HL-60 (cell line): ENCODE results near the gene SLC25A44.

ENCODE experiments used
- DNase-seq, 2 experiments: peaks; one replicate each; pipeline ENCODE4 v3.0.0-alpha.2; 2010 to 2020; ENCODE audit warnings: low read depth in 1 of 2, low spot score in 1 of 2
- H3K27ac ChIP-seq: fragments of 250-450 bp; sonication (Bioruptor Pico); replicated peaks from 2 replicates; pipeline ENCODE4 v1.5.1; 2020; ENCODE audit warnings: mild to moderate bottlenecking, moderate library complexity
- H3K27me3 ChIP-seq: fragments of 250-450 bp; sonication (Bioruptor Pico); 2 replicates; pipeline ENCODE4 v1.5.1; 2021; ENCODE audit warnings: mild to moderate bottlenecking, moderate library complexity; ENCODE audit not compliant: insufficient read depth, poor library complexity, severe bottlenecking
- H3K4me3 ChIP-seq: replicated peaks from 2 replicates; pipeline ENCODE4 v1.5.1; 2011; ENCODE audit warnings: mild to moderate bottlenecking, control low read depth, low read length; ENCODE audit not compliant: insufficient read depth
- GABPA ChIP-seq: IDR thresholded peaks from 2 replicates; pipeline ENCODE4 v1.6.1; 2012; ENCODE audit warnings: low read depth
- POLR2AphosphoS5 ChIP-seq: IDR thresholded peaks from 2 replicates; pipeline ENCODE4 v1.6.1; 2012; ENCODE audit warnings: low read depth
- REST ChIP-seq: IDR thresholded peaks from 2 replicates; pipeline ENCODE4 v1.6.1; 2012; ENCODE audit warnings: low read depth; ENCODE audit not compliant: insufficient replicate concordance
- SPI1 ChIP-seq: IDR thresholded peaks from 2 replicates; pipeline ENCODE4 v1.6.1; 2012; ENCODE audit warnings: low read depth, mild to moderate bottlenecking, borderline replicate concordance
- TF ChIP-seq, protein P1 (sequence below): IDR thresholded peaks from one replicate; pipeline ENCODE4 v1.5.1; 2011; ENCODE audit warnings: low read length, control low read depth, inconsistent platforms; ENCODE audit not compliant: insufficient read depth

Gene SLC25A44

GRCh38 chr1:156176610-156177210 lies 17.2 kb upstream of the SLC25A44 start:
- Histone ChIP-seq H3K27ac (no peak overlapping the region), H3K4me3 (no peak overlapping the region), H3K27me3 (no peaks in the 10 kb centered on the region)
- DNase-seq = no peak
- no peak for TF ChIP-seq SPI1
- TF ChIP-seq, protein P1, sequence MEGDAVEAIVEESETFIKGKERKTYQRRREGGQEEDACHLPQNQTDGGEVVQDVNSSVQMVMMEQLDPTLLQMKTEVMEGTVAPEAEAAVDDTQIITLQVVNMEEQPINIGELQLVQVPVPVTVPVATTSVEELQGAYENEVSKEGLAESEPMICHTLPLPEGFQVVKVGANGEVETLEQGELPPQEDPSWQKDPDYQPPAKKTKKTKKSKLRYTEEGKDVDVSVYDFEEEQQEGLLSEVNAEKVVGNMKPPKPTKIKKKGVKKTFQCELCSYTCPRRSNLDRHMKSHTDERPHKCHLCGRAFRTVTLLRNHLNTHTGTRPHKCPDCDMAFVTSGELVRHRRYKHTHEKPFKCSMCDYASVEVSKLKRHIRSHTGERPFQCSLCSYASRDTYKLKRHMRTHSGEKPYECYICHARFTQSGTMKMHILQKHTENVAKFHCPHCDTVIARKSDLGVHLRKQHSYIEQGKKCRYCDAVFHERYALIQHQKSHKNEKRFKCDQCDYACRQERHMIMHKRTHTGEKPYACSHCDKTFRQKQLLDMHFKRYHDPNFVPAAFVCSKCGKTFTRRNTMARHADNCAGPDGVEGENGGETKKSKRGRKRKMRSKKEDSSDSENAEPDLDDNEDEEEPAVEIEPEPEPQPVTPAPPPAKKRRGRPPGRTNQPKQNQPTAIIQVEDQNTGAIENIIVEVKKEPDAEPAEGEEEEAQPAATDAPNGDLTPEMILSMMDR = no peak
- no peak for TF ChIP-seq REST
- no peak for TF ChIP-seq GABPA
- no peak for TF ChIP-seq POLR2AphosphoS5

DNA sequence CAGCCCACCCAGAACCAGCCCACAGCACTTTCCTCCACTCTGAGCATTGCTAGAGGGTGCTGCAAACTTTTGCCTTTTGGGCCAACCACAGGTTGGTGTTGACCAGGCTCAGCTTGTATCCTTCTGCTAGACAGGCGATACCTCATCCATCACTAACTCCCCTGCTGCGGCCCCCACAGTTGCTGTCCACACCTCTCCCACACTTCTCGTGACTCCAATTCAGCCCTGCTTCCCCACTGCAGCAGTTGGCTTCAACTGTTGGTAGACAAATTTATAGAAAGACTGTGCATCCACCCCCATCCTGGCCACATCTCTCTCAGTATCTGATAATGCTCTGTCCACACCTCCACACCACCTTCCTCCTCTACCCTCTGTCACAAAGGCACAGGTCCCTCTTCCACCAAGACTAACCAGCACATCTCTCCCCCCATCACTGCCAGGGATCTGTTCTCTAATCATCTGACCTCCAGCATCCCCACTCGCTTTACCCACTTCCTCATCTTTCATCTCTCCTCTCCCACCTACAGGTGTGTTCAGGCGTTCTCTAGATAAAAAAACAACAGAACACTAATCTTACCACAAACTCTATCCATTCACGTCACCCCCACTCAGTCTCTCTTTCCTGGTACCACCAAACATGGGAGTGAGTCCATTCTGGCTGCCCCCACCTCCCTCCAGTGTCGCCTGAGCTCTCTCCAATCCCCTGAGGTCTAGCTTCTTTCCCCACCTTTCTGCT lies 15.8 kb upstream of the SLC25A44 start:
- H3K27me3 ChIP-seq = no peaks in the 10 kb centered on the region
- H3K27ac ChIP-seq = no peak overlapping the region
- DNase-seq = no peak

More for the DNA sequence above, 15.8 kb upstream of the SLC25A44 start:
- no peak overlapping the region for H3K4me3 ChIP-seq
- TF ChIP-seq GABPA = no peak
- TF ChIP-seq, protein P1 = no peak
- TF ChIP-seq POLR2AphosphoS5 = no peak
- TF ChIP-seq SPI1 = peak; percentile 16; the same call in 1 of the 2 replicates
- TF ChIP-seq REST = no peak
